Naive thymus-derived CD4-positive, alpha-beta T cell (primary cell): ENCODE measurements around the gene TRIM38. TPM values are rescaled to one million over a fixed set of nuclear protein-coding genes. Genes with fewer than 3 reads are reported as not detected.

ENCODE experiments used
- ATAC-seq: fragments of 150-1000 bp; cut with Tn5 transposase; 2 replicates; pipeline ENCODE4 v1.10.0; 2021; ENCODE audit warnings: mild to moderate bottlenecking, moderate library complexity
- CTCF ChIA-PET: fragments of 350-600 bp; sonication (Branson Sonifier 250); formaldehyde crosslinking; loops from one replicate; lab custom pipeline; 2021; ENCODE audit warnings: antibody characterized with exemption; lab: Charles Lee
- POLR2A ChIA-PET: fragments of 350-600 bp; sonication (Branson Sonifier 250); formaldehyde crosslinking; loops from one replicate; lab custom pipeline; 2021; ENCODE audit warnings: antibody characterized with exemption, inconsistent platforms; lab: Charles Lee
- DNase-seq, 9 donors: peaks; one replicate each; pipeline versions ENCODE4 v3.0.0 to v3.0.0-alpha.2; 2020 to 2022; ENCODE audit warnings: mixed read lengths in 1 of 9
- H3K27ac ChIP-seq: one replicate; pipeline ENCODE4 v1.7.0; 2013; ENCODE audit warnings: mild to moderate bottlenecking, low read depth, low read length, moderate library complexity
- H3K27me3 ChIP-seq, 2 donors: one replicate each; pipeline ENCODE4 v1.7.0; 2013; ENCODE audit warnings: low read length in 2 of 2, mild to moderate bottlenecking in 2 of 2, moderate library complexity in 2 of 2; ENCODE audit not compliant: control insufficient read depth in 2 of 2, insufficient read depth in 2 of 2
- H3K36me3 ChIP-seq, 3 experiments: 1 replicate in 2 of 3; 2 replicates in 1 of 3; pipeline ENCODE4 v1.7.0; 2013; ENCODE audit warnings: low read length in 3 of 3, mild to moderate bottlenecking in 3 of 3, moderate library complexity in 1 of 3; ENCODE audit not compliant: insufficient read depth in 3 of 3, control insufficient read depth in 2 of 3
- H3K4me1 ChIP-seq, 2 donors: one replicate each; pipeline ENCODE4 v1.7.0; 2013; ENCODE audit warnings: low read length in 2 of 2, mild to moderate bottlenecking in 2 of 2, moderate library complexity in 1 of 2; ENCODE audit not compliant: control insufficient read depth in 2 of 2, insufficient read depth in 2 of 2
- H3K4me3 ChIP-seq: 2 replicates; pipeline ENCODE4 v1.7.0; 2013; ENCODE audit warnings: mild to moderate bottlenecking, low read length
- H3K9me3 ChIP-seq, 3 experiments: 1 replicate in 2 of 3; 2 replicates in 1 of 3; pipeline ENCODE4 v1.7.0; 2013; ENCODE audit warnings: low read length in 3 of 3; ENCODE audit not compliant: control insufficient read depth in 2 of 3
- H3K27ac Mint-ChIP-seq, 9 donors: one replicate each; pipeline ENCODE4 v1.8.0; 2020 to 2022; ENCODE audit warnings: mixed read lengths in 9 of 9, mild to moderate bottlenecking in 8 of 9, moderate library complexity in 5 of 9, inconsistent platforms in 2 of 9
- H3K27me3 Mint-ChIP-seq, 5 donors: one replicate each; pipeline ENCODE4 v1.8.0; 2021 to 2022; ENCODE audit warnings: mixed read lengths in 5 of 5, mild to moderate bottlenecking in 1 of 5
- H3K36me3 Mint-ChIP-seq, 5 donors: one replicate each; pipeline ENCODE4 v1.8.0; 2020 to 2022; ENCODE audit warnings: mixed read lengths in 5 of 5, mild to moderate bottlenecking in 3 of 5, inconsistent platforms in 1 of 5
- H3K4me1 Mint-ChIP-seq, 7 donors: one replicate each; pipeline ENCODE4 v1.8.0; 2020 to 2022; ENCODE audit warnings: mixed read lengths in 7 of 7, mild to moderate bottlenecking in 3 of 7, inconsistent platforms in 1 of 7
- H3K4me3 Mint-ChIP-seq, 10 donors: one replicate each; pipeline ENCODE4 v1.8.0; 2020 to 2022; ENCODE audit warnings: mild to moderate bottlenecking in 10 of 10, mixed read lengths in 10 of 10, moderate library complexity in 6 of 10, inconsistent platforms in 2 of 10
- H3K9me3 Mint-ChIP-seq, 11 donors: one replicate each; pipeline ENCODE4 v1.8.0; 2020 to 2022; ENCODE audit warnings: mixed read lengths in 11 of 11, mild to moderate bottlenecking in 4 of 11, inconsistent platforms in 1 of 11, moderate library complexity in 1 of 11
- intact Hi-C, 2 donors: fragments of 100-400 bp; cut with micrococcal nuclease; formaldehyde crosslinking; loops; one replicate each; pipeline ENCODE4 v1.15.1; 2023
- polyA plus RNA-seq, 2 donors: library from polyadenylated mRNA; unstranded; fragments of 300-500 nt; fragmentation: Illumina TruSeq; gene quantifications; one replicate each; pipeline ENCODE4 v1.2.3, GENCODE V29; 2021
- total RNA-seq, 6 experiments: library from RNA in 5 of 6; stranded (reverse) in 5 of 6; gene quantifications; 1 replicate in 5 of 6; 2 replicates in 1 of 6; pipeline ENCODE4 v1.2.3 and lab custom pipeline; 2021 to 2026

TRIM38 gene
- total and polyA plus RNA-seq, 7 experiments from 2014 or later, result 4.4 to 32.8 (median 24.5) TPM

- H3K27ac ChIP-seq, result no peak overlapping the region
- ATAC-seq (no peak), DNase-seq (no peak)
- H3K4me1 ChIP-seq, result peaks cover 2 to 4% of the 10 kb centered on the region in 2 donors
- H3K9me3 Mint-ChIP-seq, result peaks cover 0 to 10% (median 3%) of the 10 kb centered on the region in 11 donors
- no peak overlapping the region for H3K4me3 Mint-ChIP-seq
- peaks cover 5 to 10% (median 7%) of the 10 kb centered on the region in 7 donors for H3K4me1 Mint-ChIP-seq
- H3K4me3 ChIP-seq, result no peak overlapping the region
- no peak overlapping the region for H3K27ac Mint-ChIP-seq
- CTCF ChIA-PET, result no interaction called here
- intact Hi-C loops, result no loop called here
- H3K27me3 ChIP-seq, result no peaks in the 10 kb centered on the region
- no peaks in the 10 kb centered on the region for H3K36me3 ChIP-seq
- POLR2A ChIA-PET, result no interaction called here
- peaks cover 0 to 6% (median 0%) of the 10 kb centered on the region in 5 donors for H3K27me3 Mint-ChIP-seq
- no peaks in the 10 kb centered on the region for H3K9me3 ChIP-seq
- H3K36me3 Mint-ChIP-seq, result peaks cover 0 to 9% (median 5%) of the 10 kb centered on the region in 5 donors
Observed at GRCh38 chr6:25953733-25954132, 8.9 kb upstream of the TRIM38 start.

DNA sequence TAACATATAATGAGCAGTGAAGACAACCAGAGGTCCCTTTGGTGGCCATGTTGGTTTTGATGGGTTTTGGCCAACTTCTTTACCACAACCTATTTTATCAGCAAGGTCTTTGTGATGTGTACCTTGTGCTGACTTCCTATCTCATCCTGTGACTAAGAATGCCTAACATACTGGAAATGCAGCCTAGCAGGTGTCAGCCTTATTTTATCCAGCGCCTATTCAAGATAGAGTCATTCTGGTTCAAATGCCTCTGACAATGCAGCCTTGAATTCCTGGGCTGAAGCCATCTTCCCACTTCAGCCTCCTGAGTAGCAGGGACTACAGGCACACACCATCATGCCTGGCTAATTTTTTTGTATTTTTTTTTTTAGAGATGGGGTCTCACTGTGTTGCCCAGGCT is 7.8 kb upstream of the TRIM38 start:
- intact Hi-C loops, result no loop called here
- Histone ChIP-seq H3K9me3 (no peaks in the 10 kb centered on the region), H3K27me3 (no peaks in the 10 kb centered on the region), H3K36me3 (no peaks in the 10 kb centered on the region), H3K4me3 (no peak overlapping the region), H3K4me1 (peaks cover 11 to 13% of the 10 kb centered on the region in 2 donors), H3K27ac (no peak overlapping the region)
- Mint-ChIP-seq H3K4me3 (no peak overlapping the region), H3K9me3 (peaks cover 0 to 8% (median 2%) of the 10 kb centered on the region in 11 donors), H3K27ac (no peak overlapping the region), H3K36me3 (peaks cover 0 to 16% (median 5%) of the 10 kb centered on the region in 5 donors), H3K27me3 (peaks cover 0 to 6% (median 0%) of the 10 kb centered on the region in 5 donors), H3K4me1 (peaks cover 13 to 19% (median 17%) of the 10 kb centered on the region in 7 donors)
- ChIA-PET POLR2A (no interaction called here), CTCF (no interaction called here)
- DNase-seq, result no peak
- ATAC-seq, result no peak

- ChIA-PET CTCF (interaction anchor here (1.0 to 1.3 kb wide), 2 partner anchors 12 to 38 kb away, joined by 3 read pairs; no protein-coding TSS in a partner anchor), POLR2A (interaction anchor here (0.6 to 1.1 kb wide), 2 partner anchors 64 to 113 kb away, joined by 3 to 4 read pairs; a partner anchor contains a TSS)
- Histone ChIP-seq H3K27ac (no peak overlapping the region), H3K9me3 (peaks cover 0 to 3% (median 0%) of the 10 kb centered on the region in 3 experiments), H3K4me1 (peaks cover 26% of the 10 kb centered on the region in 2 donors), H3K36me3 (no peaks in the 10 kb centered on the region), H3K27me3 (no peaks in the 10 kb centered on the region), H3K4me3 (no peak overlapping the region)
- Mint-ChIP-seq H3K9me3 (peaks cover 0 to 12% (median 0%) of the 10 kb centered on the region in 11 donors), H3K36me3 (peaks cover 0 to 22% (median 0%) of the 10 kb centered on the region in 5 donors), H3K4me1 (peaks cover 22 to 32% (median 30%) of the 10 kb centered on the region in 7 donors), H3K27ac (peak overlapping the region in 1 of 9 donors; percentile 10), H3K27me3 (no peaks in the 10 kb centered on the region), H3K4me3 (no peak overlapping the region)
- no peak for DNase-seq
- ATAC-seq, result no peak
- intact Hi-C loops, result no loop called here
Observed at GRCh38 chr6:25956226-25956625, 6.4 kb upstream of the TRIM38 start.

- Mint-ChIP-seq H3K9me3 (peaks cover 0 to 11% (median 1%) of the 10 kb centered on the region in 11 donors), H3K4me3 (peak overlapping the region; percentile 27 to 96 (median 66)), H3K4me1 (peaks cover 37 to 51% (median 49%) of the 10 kb centered on the region in 7 donors), H3K27ac (peak overlapping the region; percentile 51 to 99 (median 85)), H3K27me3 (no peaks in the 10 kb centered on the region), H3K36me3 (peaks cover 0 to 22% (median 4%) of the 10 kb centered on the region in 5 donors)
- ChIA-PET CTCF (interaction anchor here (0.5 to 2.5 kb wide), 3 partner anchors 14 to 614 kb away, joined by 4 to 9 read pairs (median 4); no protein-coding TSS in a partner anchor), POLR2A (interaction anchor here (0.6 to 1.3 kb wide), 5 partner anchors 44 to 276 kb away, joined by 3 to 6 read pairs (median 4); a partner anchor contains a TSS)
- Histone ChIP-seq H3K36me3 (no peaks in the 10 kb centered on the region), H3K27me3 (no peaks in the 10 kb centered on the region), H3K4me1 (peaks cover 36 to 40% of the 10 kb centered on the region in 2 donors), H3K27ac (peak overlapping the region; percentile 97), H3K9me3 (peaks cover 0 to 3% (median 0%) of the 10 kb centered on the region in 3 experiments), H3K4me3 (peak overlapping the region; percentile 31)
- intact Hi-C loops, result no loop called here
- ATAC-seq (no peak), DNase-seq (no peak)
Observed at GRCh38 chr6:25958700-25959162, 3.9 kb upstream of the TRIM38 start.

DNA sequence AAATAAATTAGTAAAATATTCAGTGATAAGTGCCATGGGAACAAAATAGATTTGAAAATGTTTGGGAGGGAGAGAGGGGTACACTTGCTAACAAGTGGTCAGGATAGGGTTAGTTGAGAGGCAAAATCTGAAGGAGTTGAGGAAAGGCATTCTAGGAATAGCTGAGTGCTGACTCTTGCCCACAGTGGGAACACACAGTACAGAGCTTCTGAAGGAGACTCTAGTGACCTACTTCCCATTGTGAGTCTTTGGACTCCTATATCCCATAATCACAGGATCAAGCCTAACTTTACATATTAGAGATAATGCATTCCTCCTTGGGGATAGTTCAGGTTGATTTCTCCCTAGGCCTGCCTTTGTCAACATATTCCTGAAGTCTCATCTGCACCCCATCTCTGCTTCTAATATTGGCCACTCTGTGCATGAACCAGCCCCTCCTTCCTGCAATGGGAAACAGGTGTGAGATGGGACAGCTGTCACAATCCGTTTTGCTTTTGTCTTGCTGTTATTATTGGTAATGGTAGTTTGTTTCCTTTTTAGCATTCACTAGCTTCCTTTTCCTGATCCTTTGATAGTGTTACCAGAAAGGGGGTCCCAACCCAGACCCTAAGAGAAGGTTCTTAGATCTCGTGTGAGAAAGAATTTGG is 2.6 kb upstream of the TRIM38 start:
- Histone ChIP-seq H3K9me3 (peaks cover 0 to 3% (median 0%) of the 10 kb centered on the region in 3 experiments), H3K27me3 (no peaks in the 10 kb centered on the region), H3K4me3 (peak overlapping the region; percentile 31), H3K27ac (peak overlapping the region; percentile 97), H3K4me1 (peaks cover 45 to 51% of the 10 kb centered on the region in 2 donors), H3K36me3 (peaks cover 0 to 5% (median 0%) of the 10 kb centered on the region in 3 experiments)
- peak overlapping the region in 9 of 10 donors; percentile 6 to 96 (median 52) for H3K4me3 Mint-ChIP-seq
- ATAC-seq (no peak), DNase-seq (no peak)
- H3K27ac Mint-ChIP-seq, result peak overlapping the region; percentile 38 to 99 (median 97)
- CTCF ChIA-PET, result interaction anchor here (2.5 kb wide), 1 partner anchor 32 kb away, joined by 9 read pairs; no protein-coding TSS in a partner anchor
- POLR2A ChIA-PET, result interaction anchor here (1.0 to 4.2 kb wide), 6 partner anchors 8 to 274 kb away, joined by 3 to 41 read pairs (median 4); a partner anchor contains a TSS
- peaks cover 0 to 11% (median 1%) of the 10 kb centered on the region in 11 donors for H3K9me3 Mint-ChIP-seq
- peaks cover 4 to 32% (median 9%) of the 10 kb centered on the region in 5 donors for H3K36me3 Mint-ChIP-seq
- intact Hi-C loops, result loop anchor here (5.0 to 10.0 kb wide), 8 partner anchors 83 to 1417 kb away; partner anchors contain the start of genes ACOT13 (in 1 of the 2), CARMIL1 (in 1 of the 2) and TDP2 (in 1 of the 2)
- H3K4me1 Mint-ChIP-seq, result peaks cover 48 to 64% (median 62%) of the 10 kb centered on the region in 7 donors
- no peaks in the 10 kb centered on the region for H3K27me3 Mint-ChIP-seq

GRCh38 chr6:25960734-25961133 is 1.9 kb upstream of the TRIM38 start:
- Histone ChIP-seq H3K36me3 (peaks cover 0 to 6% (median 0%) of the 10 kb centered on the region in 3 experiments), H3K27me3 (no peaks in the 10 kb centered on the region), H3K27ac (peak overlapping the region; percentile 97), H3K9me3 (peaks cover 0 to 3% (median 0%) of the 10 kb centered on the region in 3 experiments), H3K4me1 (peaks cover 46 to 58% of the 10 kb centered on the region in 2 donors), H3K4me3 (no peak overlapping the region)
- intact Hi-C loops, result loop anchor here (5.0 to 10.0 kb wide), 8 partner anchors 83 to 1417 kb away; partner anchors contain the start of genes ACOT13 (in 1 of the 2), CARMIL1 (in 1 of the 2) and TDP2 (in 1 of the 2)
- H3K27ac Mint-ChIP-seq, result peak overlapping the region in 7 of 9 donors; percentile 97 to 100 (median 98)
- POLR2A ChIA-PET, result interaction anchor here (0.6 to 4.2 kb wide), 7 partner anchors 9 to 163 kb away, joined by 3 to 41 read pairs (median 4); a partner anchor contains a TSS
- no peak for ATAC-seq
- peak overlapping the region in 4 of 10 donors; percentile 8 to 96 (median 52) for H3K4me3 Mint-ChIP-seq
- peaks cover 48 to 72% (median 67%) of the 10 kb centered on the region in 7 donors for H3K4me1 Mint-ChIP-seq
- H3K36me3 Mint-ChIP-seq, result peaks cover 4 to 33% (median 9%) of the 10 kb centered on the region in 5 donors
- CTCF ChIA-PET, result interaction anchor here (1.5 to 2.5 kb wide), 2 partner anchors 13 to 31 kb away, joined by 5 to 9 read pairs; no protein-coding TSS in a partner anchor
- DNase-seq, result peak in 1 of 9 donors; percentile 35
- H3K9me3 Mint-ChIP-seq, result peaks cover 0 to 11% (median 1%) of the 10 kb centered on the region in 11 donors
- H3K27me3 Mint-ChIP-seq, result no peaks in the 10 kb centered on the region
